Gastrocnemius medialis (tissue), 4 donors: ENCODE results near the gene SIT1.

Source experiments
- CTCF ChIP-seq, 5 experiments: fragments of 450-650 bp in 3 of 5; fragments of 200-600 bp in 2 of 5; sonication (generic) in 2 of 5; IDR thresholded peaks in 4 of 5; conservative IDR thresholded peaks in 1 of 5; 1 replicate in 4 of 5; 2 replicates in 1 of 5; pipeline ENCODE4 v1.5.1; 2016 to 2019; ENCODE audit warnings: antibody characterized with exemption in 5 of 5, mild to moderate bottlenecking in 3 of 5, moderate library complexity in 3 of 5
- POLR2A ChIP-seq, 2 donors: fragments of 450-650 bp; IDR thresholded peaks; one replicate each; pipeline ENCODE4 v1.6.1; 2017; ENCODE audit warnings: antibody characterized with exemption in 2 of 2, mild to moderate bottlenecking in 2 of 2, moderate library complexity in 2 of 2

GRCh38 chr9:35681341-35682002 is 30.7 kb upstream of the SIT1 start:
- no peak for TF ChIP-seq POLR2A (IDR thresholded peaks at IDR 0.05)
- no peak for TF ChIP-seq CTCF (IDR thresholded peaks at IDR 0.05 in 4 of 5, conservative IDR thresholded peaks at IDR 0.05 in 1 of 5)
